OCI-LY3 (cell line): Measurements from ENCODE around the gene ZMYND19.

Experiments used
- CTCF ChIP-seq: fragments of 200-600, 300-600 bp; sonication (generic); IDR thresholded peaks from 2 replicates; pipeline ENCODE4 v1.5.1; 2014; ENCODE audit warnings: antibody characterized with exemption, low read length, low read depth
- EZH2phosphoT487 ChIP-seq: fragments of 200-600 bp; shearing (Covaris generic); IDR thresholded peaks from 2 replicates; pipeline ENCODE4 v1.6.1; 2018; ENCODE audit warnings: antibody characterized with exemption, mixed run types, low read depth

DNA sequence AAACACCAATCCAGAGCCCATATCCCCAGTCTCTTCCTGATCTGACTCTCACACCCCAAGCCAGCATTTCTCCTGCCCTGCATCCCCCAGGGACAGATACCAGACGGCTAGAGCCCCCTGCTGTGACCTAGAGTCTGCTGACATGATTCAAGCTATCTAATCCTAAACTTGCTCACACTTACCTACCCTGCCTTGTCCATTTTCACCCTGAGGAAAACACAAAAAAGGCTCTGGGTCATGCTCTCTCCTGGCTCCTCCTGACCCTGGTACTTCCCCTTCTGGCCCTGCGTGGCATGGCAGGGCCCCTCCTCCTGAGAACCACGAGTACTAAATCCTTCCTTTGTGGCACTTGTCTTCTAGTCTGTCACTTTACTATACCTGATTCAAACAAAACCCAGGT is 12.3 kb upstream of the ZMYND19 start:
- TF ChIP-seq CTCF (no peak), EZH2phosphoT487 (no peak)
